ENCODE results near the gene IFNG-AS1. TPM values are rescaled to one million over a fixed set of nuclear protein-coding genes. Genes with fewer than 3 reads are reported as not detected.

The IFNG-AS1 gene
- total RNA-seq, 1 experiment from 2014 or later = not detected

GRCh38 chr12:68063900-68064590 is 74.8 kb downstream of the IFNG-AS1 start:
- no TSS peak for BruUV-seq (replicated peaks)
- Histone ChIP-seq H3K4me1 (ENCODE audit: control insufficient read depth in 1 of 2, insufficient read depth in 2 of 2, low read length in 2 of 2) (no peaks in the 10 kb centered on the region), H3K79me2 (ENCODE audit: insufficient read depth, low read length) (no peaks in the 10 kb centered on the region), H3K36me3 (ENCODE audit: control insufficient read depth in 1 of 2, insufficient read depth in 2 of 2, low read length in 2 of 2) (no peaks in the 10 kb centered on the region), H3K9ac (ENCODE audit: low read length) (no peak overlapping the region), H3K9me3 (ENCODE audit: control insufficient read depth in 1 of 2, insufficient read depth in 1 of 2, low read depth in 1 of 2, low read length in 2 of 2) (no peaks in the 10 kb centered on the region), H3K9me2 (ENCODE audit: insufficient read depth) (no peaks in the 10 kb centered on the region), H2AFZ (ENCODE audit: low read depth, low read length, poor library complexity, severe bottlenecking) (no peak overlapping the region), H3K4me2 (ENCODE audit: low read length) (no peak overlapping the region), H4K20me1 (ENCODE audit: insufficient read depth) (no peaks in the 10 kb centered on the region), H3K27ac (ENCODE audit: low read depth, low read length) (no peak overlapping the region), H3K27me3 (ENCODE audit: insufficient read depth, low read length) (no peaks in the 10 kb centered on the region), H3K4me3 (replicated peaks in 1 of 2; ENCODE audit: low read depth in 1 of 2, low read length in 2 of 2) (no peak overlapping the region)
- ChIA-PET RAD21 (ENCODE audit: low non-redundant PET in 1 of 2, low total read pairs in 2 of 2, uncharacterized antibody in 2 of 2, unreplicated experiment in 2 of 2) (no interaction called here), POLR2A (no interaction called here), CTCF (no interaction called here)
- intact Hi-C loops (cut with micrococcal nuclease) = no loop called here
- ATAC-seq = no peak
- TF ChIP-seq ZNF274 (IDR thresholded peaks at IDR 0.05; ENCODE audit: low read depth, low read length) (no peak), ZFX (IDR thresholded peaks at IDR 0.05) (no peak), ZBTB33 (IDR thresholded peaks at IDR 0.05; ENCODE audit: extremely low read depth, insufficient replicate concordance, low read length) (no peak), RAD21 (IDR thresholded peaks at IDR 0.05; ENCODE audit: low read depth) (no peak), CBX3 (IDR thresholded peaks at IDR 0.05; ENCODE audit: low read depth) (no peak), FOSL1 (IDR thresholded peaks at IDR 0.05; ENCODE audit: low read depth) (no peak), TCF7L2 (IDR thresholded peaks at IDR 0.05; ENCODE audit: borderline replicate concordance, extremely low read depth, insufficient read depth, insufficient read length) (no peak)
- no peak for DNase-seq (ENCODE audit: low read depth, low spot score)

- ChIA-PET CTCF (no interaction called here), POLR2A (interaction anchor here (0.6 kb wide), 1 partner anchor 15 kb away, joined by 3 read pairs; no protein-coding TSS in a partner anchor), RAD21 (ENCODE audit: low non-redundant PET in 1 of 2, low total read pairs in 2 of 2, uncharacterized antibody in 2 of 2, unreplicated experiment in 2 of 2) (no interaction called here)
- no peak for DNase-seq (ENCODE audit: low read depth, low spot score)
- Histone ChIP-seq H3K4me1 (ENCODE audit: control insufficient read depth in 1 of 2, insufficient read depth in 2 of 2, low read length in 2 of 2) (no peaks in the 10 kb centered on the region), H2AFZ (ENCODE audit: low read depth, low read length, poor library complexity, severe bottlenecking) (no peak overlapping the region), H3K9ac (ENCODE audit: low read length) (no peak overlapping the region), H4K20me1 (ENCODE audit: insufficient read depth) (no peaks in the 10 kb centered on the region), H3K9me2 (ENCODE audit: insufficient read depth) (no peaks in the 10 kb centered on the region), H3K79me2 (ENCODE audit: insufficient read depth, low read length) (no peaks in the 10 kb centered on the region), H3K4me3 (replicated peaks in 1 of 2; ENCODE audit: low read depth in 1 of 2, low read length in 2 of 2) (no peak overlapping the region), H3K9me3 (ENCODE audit: control insufficient read depth in 1 of 2, insufficient read depth in 1 of 2, low read depth in 1 of 2, low read length in 2 of 2) (no peaks in the 10 kb centered on the region), H3K4me2 (ENCODE audit: low read length) (no peak overlapping the region), H3K27ac (ENCODE audit: low read depth, low read length) (no peak overlapping the region), H3K36me3 (ENCODE audit: control insufficient read depth in 1 of 2, insufficient read depth in 2 of 2, low read length in 2 of 2) (no peaks in the 10 kb centered on the region), H3K27me3 (ENCODE audit: insufficient read depth, low read length) (no peaks in the 10 kb centered on the region)
- no peak for ATAC-seq
- intact Hi-C loops (cut with micrococcal nuclease) = no loop called here
- no TSS peak for BruUV-seq (replicated peaks)
- TF ChIP-seq EGR1 (IDR thresholded peaks at IDR 0.05; ENCODE audit: low read depth) (no peak), TCF7L2 (IDR thresholded peaks at IDR 0.05; ENCODE audit: borderline replicate concordance, extremely low read depth, insufficient read depth, insufficient read length) (no peak), REST (IDR thresholded peaks at IDR 0.05; ENCODE audit: low read depth) (no peak), EZH2 (IDR thresholded peaks at IDR 0.05) (no peak), JUND (IDR thresholded peaks at IDR 0.05) (no peak), CEBPB (IDR thresholded peaks at IDR 0.05; ENCODE audit: low read depth) (no peak), ZFX (IDR thresholded peaks at IDR 0.05) (no peak), POLR2A (IDR thresholded peaks at IDR 0.05; ENCODE audit: borderline replicate concordance, extremely low read depth, insufficient read depth, insufficient read length) (no peak), ZNF274 (IDR thresholded peaks at IDR 0.05; ENCODE audit: low read depth, low read length) (no peak), SIN3A (IDR thresholded peaks at IDR 0.05; ENCODE audit: low read depth) (no peak)
Measured at GRCh38 chr12:68065163-68065562, 75.9 kb downstream of the IFNG-AS1 start.
